Activated naive CD8-positive, alpha-beta T cell treated with anti-CD3 and anti-CD28 coated beads, Interleukin-2, amount 50 U/mL, for 16 hours (primary cell): ENCODE measurements around the gene ZNF750.

ENCODE experiments used
- DNase-seq: peaks from one replicate; pipeline ENCODE4 v3.0.0-alpha.2; 2020; ENCODE audit warnings: low read depth, low spot score

Gene ZNF750

DNA sequence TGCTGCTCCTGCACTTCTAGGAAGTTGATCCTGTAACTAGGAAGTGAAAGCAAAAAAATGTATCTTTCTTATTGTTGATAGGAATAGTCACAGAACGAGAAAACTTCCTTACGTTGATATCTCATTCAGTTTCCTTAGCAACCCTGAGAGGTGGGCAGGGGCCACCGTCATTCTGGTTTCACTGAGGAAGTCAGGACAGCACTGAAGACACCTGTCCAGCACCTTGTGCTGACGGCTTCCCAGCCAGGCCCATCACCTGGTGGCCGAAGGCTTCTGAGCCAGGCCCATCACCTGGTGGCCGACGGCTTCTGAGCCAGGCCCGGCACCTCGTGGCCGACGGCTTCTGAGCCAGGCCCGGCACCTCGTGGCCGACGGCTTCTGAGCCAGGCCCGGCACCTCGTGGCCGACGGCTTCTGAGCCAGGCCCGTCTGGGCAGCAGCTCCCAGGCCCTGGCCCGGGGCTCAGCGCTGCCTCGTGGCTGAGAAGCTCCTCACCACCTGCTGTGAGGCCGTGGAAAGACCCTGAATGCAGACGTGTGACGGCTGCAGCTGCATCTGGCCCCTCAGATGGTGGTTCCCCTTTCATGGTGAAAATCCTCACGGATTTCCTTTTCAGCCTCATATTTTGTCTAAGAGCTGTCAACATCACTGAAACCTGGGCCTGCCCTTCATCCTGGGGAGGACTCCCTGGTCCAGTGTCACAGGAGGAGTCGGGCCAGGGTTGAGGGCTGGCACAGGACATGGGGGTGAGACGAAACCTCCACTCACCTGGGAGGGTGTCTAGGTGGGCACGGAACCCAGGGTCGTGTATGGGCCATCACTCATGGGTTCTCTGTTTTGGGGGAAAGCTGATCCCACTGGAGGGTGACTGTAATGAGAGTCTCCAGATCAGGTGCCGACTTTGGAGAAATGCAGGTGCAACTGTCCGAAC, 33.0 kb upstream of the ZNF750 start:
- DNase-seq: no peak

GRCh38 chr17:82871776-82872561, 32.1 kb upstream of the ZNF750 start:
- no peak for DNase-seq

DNA sequence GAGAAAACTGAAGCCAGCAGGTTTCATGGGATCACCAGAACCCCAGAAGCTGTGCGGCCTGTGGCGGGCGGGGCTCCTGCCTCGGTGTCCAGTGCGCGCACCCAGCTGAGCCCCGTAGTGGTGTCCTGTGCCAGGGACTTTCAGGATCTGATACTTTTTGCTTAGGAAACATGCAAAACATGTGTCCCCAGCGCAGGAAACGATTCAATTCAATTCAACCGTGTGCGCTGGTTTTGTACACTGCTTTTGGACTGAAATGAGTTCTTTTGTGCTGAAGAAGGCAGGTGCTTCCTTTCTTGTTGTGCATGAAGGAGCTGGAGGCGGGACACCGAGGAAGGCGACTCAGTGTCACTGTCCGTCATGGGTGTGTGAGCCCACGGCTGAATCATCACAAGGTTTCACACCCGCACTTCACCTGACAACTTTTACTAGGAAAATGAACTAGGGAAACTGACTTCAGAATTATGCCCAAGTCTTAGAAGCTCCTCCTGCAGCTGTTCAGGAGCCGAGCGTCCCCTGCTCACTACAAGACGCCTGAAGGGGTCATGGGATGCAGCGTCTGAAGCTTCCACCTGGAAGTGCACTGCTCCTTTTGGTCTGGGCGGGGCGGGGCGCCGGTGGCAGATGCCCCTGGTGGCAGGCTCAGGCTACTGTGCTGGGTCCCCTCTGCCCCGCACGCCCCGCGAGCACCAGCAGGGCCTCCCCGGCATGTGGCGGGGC, 31.4 kb upstream of the ZNF750 start:
- DNase-seq: no peak

DNA sequence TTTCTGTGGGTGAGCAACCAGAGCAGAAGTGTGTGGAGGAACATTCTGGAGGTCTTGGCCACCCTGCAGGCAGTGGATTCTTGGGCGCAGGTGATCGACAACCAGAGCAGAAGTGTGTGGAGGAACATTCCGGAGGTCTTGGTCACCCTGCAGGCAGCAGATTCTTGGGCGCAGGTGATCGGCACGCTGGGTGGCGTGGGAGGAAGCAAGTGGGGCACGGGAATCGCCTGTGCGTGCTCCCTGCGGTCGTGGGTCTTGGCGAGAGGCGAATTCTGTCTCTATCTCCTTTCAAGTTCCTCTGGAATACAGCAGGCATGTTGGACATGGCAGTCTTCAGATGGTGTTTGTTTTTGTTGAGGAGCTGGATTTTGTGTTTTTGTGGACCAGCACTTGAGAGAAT, 30.7 kb upstream of the ZNF750 start:
- DNase-seq: no peak

DNA sequence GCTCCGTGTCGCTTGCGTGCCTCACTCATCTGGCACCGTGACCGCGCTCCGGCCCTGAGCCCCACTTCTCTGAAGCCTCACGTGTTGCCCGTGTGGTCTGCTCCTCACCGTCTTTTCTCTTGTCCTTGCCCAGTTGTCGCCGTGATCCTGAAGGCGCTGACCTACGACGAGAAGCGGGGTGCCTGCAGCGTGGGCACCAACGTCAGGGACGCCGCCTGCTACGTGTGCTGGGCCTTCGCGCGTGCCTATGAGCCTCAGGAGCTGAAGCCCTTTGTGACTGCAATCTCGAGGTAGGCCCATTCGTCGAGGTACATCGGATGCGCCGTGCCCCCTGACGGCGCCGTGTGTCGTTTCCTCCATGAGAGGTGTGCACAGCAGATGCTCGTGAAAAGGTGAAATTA, 30.3 kb upstream of the ZNF750 start:
- no peak for DNase-seq

- DNase-seq: no peak
Observed at GRCh38 chr17:82869536-82869935, 29.7 kb upstream of the ZNF750 start.

DNA sequence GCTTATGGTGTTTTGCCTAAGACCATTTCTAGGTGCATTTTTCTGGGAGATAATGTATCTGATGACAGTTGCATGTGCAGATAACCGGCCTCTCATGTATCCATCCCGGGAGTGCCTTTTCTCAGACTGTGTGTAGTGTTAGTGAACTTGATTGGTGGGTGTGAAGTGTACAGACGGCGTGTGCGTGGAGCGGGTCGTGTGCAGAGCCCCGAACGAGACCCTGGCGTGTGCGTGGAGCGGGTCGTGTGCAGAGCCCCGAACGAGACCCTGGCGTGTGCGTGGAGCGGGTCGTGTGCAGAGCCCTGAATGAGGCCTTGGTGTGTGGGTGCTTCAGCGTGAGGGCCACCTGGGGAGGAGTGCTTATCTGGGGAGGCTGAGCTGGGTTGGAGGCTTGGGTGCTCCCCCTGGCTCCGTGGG, 28.9 kb upstream of the ZNF750 start:
- DNase-seq: no peak

DNA sequence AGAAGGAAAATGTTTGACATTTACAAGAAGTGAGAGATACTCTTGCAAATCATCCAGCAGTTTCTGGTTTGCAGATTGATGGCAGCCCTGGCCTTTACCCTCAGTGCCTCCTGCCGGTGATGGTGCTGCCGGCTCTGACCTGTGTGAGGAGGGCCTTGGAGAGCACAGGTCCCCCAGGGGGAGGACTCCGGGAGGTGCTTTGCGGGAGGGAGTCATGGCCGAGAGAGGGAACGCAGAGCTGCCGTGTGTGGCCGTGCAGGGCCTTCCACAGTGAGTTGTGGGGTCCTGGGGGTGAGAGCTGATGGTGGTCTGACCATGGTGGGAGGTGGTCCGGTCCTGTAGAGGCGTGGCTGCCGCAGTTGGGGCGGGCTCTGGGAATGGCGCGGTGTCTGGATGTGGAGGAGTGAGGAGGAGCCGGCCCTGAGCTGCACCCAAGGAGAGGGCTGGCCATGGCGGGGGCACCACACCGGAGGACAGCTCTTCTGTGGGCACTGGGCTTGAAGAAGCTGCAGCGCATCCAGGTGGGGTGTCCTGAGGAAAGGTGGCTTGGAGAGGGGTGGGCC, 28.0 kb upstream of the ZNF750 start:
- no peak for DNase-seq

DNA sequence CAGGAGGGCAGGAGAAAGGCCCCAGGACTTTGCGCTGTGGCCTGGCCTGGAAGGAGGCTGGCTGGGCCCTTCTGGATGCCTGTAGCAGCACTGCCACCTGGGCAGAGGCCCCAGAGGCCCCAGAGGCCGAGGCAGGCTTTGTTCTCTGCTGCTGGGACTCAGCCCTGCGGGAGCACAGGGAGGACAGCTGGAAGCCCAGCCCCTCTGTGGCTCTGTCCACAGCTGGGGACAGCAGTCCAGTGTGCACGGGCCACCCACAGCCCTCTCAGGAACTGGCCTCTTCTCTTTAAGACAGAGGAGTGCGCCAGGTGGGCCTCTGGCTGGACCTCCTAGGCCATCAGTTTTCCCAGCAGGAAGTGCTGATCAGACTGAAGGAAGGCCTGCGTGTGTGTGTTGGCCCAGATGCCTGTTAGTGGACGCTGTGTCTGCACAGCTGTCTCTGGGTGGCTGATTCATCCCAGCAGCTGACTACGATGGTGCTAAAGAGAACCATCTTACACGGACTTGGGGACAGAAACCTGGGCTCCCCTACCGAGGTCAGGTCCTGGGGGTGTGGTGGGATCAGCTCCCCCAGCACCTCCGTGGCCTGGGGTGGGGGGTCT, 26.9 kb upstream of the ZNF750 start:
- no peak for DNase-seq

DNA sequence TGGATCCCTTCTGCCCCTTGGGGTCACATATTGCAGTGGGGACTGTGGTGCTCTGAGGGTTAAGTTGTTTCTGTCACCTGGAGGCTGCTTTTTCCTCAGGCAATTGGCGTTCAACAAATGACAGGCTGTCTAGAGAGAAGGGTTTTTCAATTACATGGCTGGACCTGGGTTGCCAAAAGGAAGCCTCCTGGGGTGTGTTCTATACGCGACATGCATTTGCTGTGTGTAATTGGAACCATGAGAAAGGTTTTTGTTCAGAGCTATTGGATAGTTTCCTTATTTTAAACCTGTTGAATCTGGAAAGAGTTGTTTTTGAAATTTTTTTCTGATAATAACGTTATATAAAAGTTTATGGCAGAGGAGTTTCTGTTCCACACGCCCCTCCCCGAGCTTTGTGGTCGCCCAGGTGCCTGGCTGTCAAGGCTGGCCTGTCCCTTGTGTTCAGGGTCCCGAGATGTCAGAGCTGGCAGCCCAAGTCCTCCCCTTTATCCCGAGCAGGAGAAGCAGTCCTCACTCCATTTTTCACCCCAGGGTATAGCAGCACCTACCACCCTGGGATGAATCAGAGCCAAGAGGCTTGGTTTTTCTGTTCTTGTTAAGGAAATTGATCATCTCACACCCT, 26.1 kb upstream of the ZNF750 start:
- DNase-seq: no peak

GRCh38 chr17:82865274-82865673, 25.5 kb upstream of the ZNF750 start:
- no peak for DNase-seq

DNA sequence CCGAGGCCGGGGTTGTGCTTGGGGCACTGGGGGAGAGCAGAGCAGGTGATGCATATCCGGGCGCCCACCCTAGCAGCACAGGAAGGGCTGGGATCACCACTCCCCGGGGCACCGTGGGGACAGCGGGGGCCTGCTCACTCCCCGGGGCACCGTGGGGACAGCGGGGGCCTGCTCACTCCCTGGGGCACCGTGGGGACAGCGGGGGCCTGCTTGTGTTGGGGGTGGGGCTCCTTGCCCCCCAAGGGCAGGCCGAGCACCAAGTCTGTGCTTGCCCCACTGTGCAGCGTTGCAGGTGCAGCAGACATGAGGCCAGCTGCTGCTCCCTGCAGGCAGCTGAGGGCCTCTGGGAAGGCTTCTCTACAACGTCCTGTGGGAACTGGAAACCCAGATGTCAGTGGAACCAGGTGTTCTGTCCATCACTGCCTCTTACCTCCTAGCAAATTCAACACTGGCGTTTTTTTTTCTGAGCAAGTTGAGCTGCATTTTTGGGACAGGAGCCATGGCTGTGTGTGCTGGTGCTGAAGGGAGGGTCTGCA, 25.0 kb upstream of the ZNF750 start:
- no peak for DNase-seq

- peak; percentile 53 for DNase-seq
Observed at GRCh38 chr17:82863941-82864712, 24.3 kb upstream of the ZNF750 start.

DNA sequence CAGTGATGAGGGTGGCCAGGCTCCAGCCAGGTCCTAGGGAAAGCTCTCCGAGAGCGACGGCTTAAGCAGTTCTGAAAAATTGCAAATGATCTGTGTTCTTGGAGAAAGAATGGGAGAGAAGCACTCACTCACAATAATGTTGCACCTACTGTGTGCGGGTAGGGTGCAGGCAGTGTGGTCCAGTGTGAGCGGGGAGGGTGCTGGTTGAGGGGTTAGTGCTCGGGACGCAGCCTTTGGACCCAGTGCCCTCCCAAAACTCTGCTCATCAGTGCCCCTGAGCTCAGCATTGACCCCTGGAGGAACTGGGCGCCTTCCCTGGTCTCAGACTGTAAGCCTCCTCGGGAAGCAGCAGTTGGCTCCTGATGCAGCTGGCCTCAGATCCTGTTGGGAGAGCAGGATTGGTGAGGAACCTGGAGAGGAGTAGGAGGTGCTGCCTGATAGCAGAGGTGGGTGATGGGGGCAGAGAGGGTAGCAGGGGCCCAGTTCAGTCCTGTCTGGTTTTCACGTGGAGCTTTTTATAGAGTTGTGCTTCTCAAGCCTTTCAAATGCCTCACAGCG, 23.6 kb upstream of the ZNF750 start:
- DNase-seq: no peak

DNA sequence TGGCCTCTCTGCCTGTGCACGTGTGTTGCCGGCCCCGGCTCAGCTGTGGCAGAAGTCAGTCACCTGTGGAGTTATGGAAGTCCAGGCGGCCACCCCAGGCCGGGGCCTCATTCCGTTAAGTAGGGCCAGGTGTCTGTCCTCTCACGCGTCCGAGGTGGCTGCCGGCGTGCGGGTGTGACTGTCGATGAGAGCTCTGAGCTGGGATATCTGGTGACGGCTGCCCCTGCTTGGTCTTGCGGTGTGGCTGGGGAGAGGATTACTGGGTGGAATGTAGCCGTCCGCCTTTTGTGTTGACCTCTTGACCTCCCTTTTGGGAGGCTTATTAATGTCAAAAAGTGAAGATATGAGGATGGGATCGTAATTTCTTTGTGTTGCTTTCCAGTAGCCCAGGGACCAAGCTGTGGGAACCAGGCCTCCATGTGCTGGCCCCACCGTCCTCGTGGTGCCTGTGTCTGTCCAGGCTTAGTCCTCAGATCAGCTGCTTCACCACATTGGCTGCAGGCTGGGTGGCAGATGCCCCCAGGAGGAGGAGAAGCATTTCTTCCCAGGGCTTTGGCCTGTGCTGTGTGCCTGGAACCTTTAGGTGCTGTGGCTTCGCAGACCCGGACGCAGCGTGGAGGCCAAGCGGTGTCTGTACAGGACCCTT, 23.0 kb upstream of the ZNF750 start:
- DNase-seq: no peak

DNA sequence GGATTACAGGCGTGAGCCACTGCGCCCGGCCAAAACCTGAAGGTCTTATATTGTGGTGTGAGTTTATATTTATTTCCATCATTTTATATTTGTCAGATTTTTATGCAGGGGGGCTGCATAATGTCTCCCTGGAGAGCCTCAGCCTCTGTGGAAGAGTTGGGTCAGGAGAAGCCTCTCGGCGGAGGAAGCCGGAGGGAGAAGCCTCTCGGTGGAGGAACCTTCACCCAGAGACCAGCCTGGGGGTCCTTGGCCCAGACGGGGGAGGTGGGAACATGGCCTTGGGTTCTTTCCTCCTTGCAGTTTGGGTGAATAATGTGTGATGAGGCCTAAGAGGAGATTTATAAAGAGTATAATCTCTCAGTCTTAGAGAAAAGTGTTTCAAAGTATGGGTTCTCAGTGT, 22.4 kb upstream of the ZNF750 start:
- no peak for DNase-seq

- DNase-seq: no peak
Observed at GRCh38 chr17:82861393-82861775, 21.6 kb upstream of the ZNF750 start.

- DNase-seq: no peak
Observed at GRCh38 chr17:82860606-82861392, 21.0 kb upstream of the ZNF750 start.
